ENCODE results near the gene NDUFC2. TPM values are rescaled to one million over a fixed set of nuclear protein-coding genes. Genes with fewer than 3 reads are reported as not detected.

NDUFC2 gene
- total RNA-seq, 1 donor = 91.9 TPM

GRCh38 chr11:78021611-78022010, 58.1 kb downstream of the NDUFC2 start:
- H3K4me3 ChIP-seq (ENCODE audit: low read depth, low read length) = no peak overlapping the region
- TF ChIP-seq CTCF (IDR thresholded peaks at IDR 0.05; ENCODE audit: insufficient read depth, low read length) = no peak
- DNase-seq (ENCODE audit: low read depth) = no peak

- TF ChIP-seq CTCF (IDR thresholded peaks at IDR 0.05; ENCODE audit: insufficient read depth, low read length) = no peak
- no peak overlapping the region for H3K4me3 ChIP-seq (ENCODE audit: low read depth, low read length)
- no peak for DNase-seq (ENCODE audit: low read depth)
Observed at GRCh38 chr11:78020246-78020645, 59.4 kb downstream of the NDUFC2 start.

GRCh38 chr11:78019808-78020207, 59.9 kb downstream of the NDUFC2 start:
- DNase-seq (ENCODE audit: low read depth) = no peak
- H3K4me3 ChIP-seq (ENCODE audit: low read depth, low read length) = no peak overlapping the region
- TF ChIP-seq CTCF (IDR thresholded peaks at IDR 0.05; ENCODE audit: insufficient read depth, low read length) = no peak

Other genes starting within 250 kb of the NDUFC2 start
- 24.1 and 52.6 TPM in 2 replicates for gene INTS4, start 85.2 kb downstream of the NDUFC2 start, total RNA-seq (ENCODE audit: low replicate concordance)
- gene KCTD14, start 56.6 kb downstream of the NDUFC2 start, total RNA-seq (ENCODE audit: low replicate concordance) = 0.45 TPM in 1 of 2 replicates, not detected in the other
- gene THRSP, start 16.0 kb downstream of the NDUFC2 start, total RNA-seq (ENCODE audit: low replicate concordance) = not detected in 2 replicates
- 17.0 and 56.6 TPM in 2 replicates for gene ALG8, start 59.8 kb upstream of the NDUFC2 start, total RNA-seq (ENCODE audit: low replicate concordance)
- gene KCTD21, start 108.8 kb upstream of the NDUFC2 start, total RNA-seq (ENCODE audit: low replicate concordance) = 11.9 and 14.5 TPM in 2 replicates
- 10.2 and 32.2 TPM in 2 replicates for gene USP35, start 109.1 kb upstream of the NDUFC2 start, total RNA-seq (ENCODE audit: low replicate concordance)